Fibroblast of the aortic adventitia (primary cell): ENCODE data around the gene LEO1. TPM values are rescaled to one million over a fixed set of nuclear protein-coding genes. Genes with fewer than 3 reads are reported as not detected.

Source experiments
- DNase-seq: peaks from one replicate; pipeline ENCODE4 v3.0.0-alpha.2; 2010; ENCODE audit warnings: low read depth
- H3K4me3 ChIP-seq: 2 replicates; pipeline ENCODE4 v1.5.1; 2011; ENCODE audit warnings: low read depth, mild to moderate bottlenecking, control low read depth, low read length, moderate library complexity
- total RNA-seq: library from RNA; depleted of rRNA; stranded (reverse); fragments of >200 nt; gene quantifications from 2 replicates; pipeline ENCODE4 v1.2.3, GENCODE V29; 2012; ENCODE audit warnings: low replicate concordance
- TF ChIP-seq, protein P1 (sequence below): IDR thresholded peaks from 2 replicates; pipeline ENCODE4 v1.5.1; 2011; ENCODE audit warnings: mild to moderate bottlenecking, low read length, control low read depth, inconsistent platforms; ENCODE audit not compliant: insufficient read depth

LEO1 gene
- total RNA-seq, 1 donor = 21.3 TPM

DNA sequence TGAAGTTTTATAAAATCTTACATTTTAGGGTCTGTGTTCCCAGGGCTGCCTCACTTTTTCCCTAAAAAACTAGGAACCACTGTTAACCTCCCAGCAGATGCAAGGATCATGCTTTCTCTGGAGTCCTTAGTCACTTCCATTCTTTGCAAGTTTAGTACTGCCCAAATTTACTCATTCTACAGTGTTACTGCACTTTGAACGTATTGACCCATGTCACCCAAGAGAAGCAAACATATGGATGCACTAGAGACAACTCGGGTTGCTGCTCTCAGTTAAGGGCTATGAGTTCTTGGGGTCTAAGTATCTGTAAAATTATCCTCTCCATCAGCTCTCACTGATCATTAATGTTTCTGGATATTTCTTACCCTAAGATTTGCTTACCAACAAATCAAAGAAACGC, 59.0 kb downstream of the LEO1 start:
- no peak overlapping the region for H3K4me3 ChIP-seq
- TF ChIP-seq, protein P1, sequence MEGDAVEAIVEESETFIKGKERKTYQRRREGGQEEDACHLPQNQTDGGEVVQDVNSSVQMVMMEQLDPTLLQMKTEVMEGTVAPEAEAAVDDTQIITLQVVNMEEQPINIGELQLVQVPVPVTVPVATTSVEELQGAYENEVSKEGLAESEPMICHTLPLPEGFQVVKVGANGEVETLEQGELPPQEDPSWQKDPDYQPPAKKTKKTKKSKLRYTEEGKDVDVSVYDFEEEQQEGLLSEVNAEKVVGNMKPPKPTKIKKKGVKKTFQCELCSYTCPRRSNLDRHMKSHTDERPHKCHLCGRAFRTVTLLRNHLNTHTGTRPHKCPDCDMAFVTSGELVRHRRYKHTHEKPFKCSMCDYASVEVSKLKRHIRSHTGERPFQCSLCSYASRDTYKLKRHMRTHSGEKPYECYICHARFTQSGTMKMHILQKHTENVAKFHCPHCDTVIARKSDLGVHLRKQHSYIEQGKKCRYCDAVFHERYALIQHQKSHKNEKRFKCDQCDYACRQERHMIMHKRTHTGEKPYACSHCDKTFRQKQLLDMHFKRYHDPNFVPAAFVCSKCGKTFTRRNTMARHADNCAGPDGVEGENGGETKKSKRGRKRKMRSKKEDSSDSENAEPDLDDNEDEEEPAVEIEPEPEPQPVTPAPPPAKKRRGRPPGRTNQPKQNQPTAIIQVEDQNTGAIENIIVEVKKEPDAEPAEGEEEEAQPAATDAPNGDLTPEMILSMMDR = no peak
- DNase-seq = no peak

DNA sequence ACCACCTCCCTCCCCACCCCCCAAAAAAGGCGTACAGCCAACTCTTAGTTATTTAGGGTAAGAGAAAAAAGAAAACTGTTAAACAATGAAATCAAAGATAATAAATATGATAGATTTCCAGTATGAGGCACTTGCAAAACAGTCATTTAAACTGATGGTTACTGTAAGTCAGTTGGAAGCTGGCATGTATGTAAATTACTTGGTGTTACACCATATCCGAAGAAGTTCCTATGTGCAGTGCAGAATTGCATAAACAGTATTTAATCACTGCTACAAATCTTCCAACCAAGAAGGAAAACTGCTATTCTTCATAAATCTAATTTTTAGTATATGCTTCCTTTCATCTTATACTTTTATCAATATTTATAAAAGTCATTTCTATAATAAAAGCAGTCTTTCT, 62.0 kb downstream of the LEO1 start:
- DNase-seq = no peak
- H3K4me3 ChIP-seq = no peak overlapping the region
- TF ChIP-seq, protein P1 = no peak

DNA sequence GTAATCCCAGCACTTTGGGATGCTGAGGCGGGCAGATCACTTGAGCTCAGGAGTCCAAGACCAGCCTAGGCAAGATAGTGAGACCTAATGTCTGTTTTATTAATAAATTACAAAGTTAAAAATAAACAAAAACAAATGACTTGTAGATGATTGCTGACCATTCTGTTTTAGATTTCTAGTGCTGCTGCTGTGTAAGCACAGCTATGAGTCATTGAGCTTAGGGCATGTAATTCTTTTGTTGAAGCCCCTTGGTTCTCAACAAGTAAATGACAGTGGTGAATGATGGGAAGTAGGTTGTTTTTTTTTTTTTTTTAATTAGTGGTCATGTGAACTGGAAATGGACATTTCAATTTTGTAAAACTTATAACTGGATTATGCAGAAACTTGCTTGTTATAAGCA, 63.3 kb downstream of the LEO1 start:
- H3K4me3 ChIP-seq = no peak overlapping the region
- DNase-seq = no peak
- TF ChIP-seq, protein P1 = no peak

DNA sequence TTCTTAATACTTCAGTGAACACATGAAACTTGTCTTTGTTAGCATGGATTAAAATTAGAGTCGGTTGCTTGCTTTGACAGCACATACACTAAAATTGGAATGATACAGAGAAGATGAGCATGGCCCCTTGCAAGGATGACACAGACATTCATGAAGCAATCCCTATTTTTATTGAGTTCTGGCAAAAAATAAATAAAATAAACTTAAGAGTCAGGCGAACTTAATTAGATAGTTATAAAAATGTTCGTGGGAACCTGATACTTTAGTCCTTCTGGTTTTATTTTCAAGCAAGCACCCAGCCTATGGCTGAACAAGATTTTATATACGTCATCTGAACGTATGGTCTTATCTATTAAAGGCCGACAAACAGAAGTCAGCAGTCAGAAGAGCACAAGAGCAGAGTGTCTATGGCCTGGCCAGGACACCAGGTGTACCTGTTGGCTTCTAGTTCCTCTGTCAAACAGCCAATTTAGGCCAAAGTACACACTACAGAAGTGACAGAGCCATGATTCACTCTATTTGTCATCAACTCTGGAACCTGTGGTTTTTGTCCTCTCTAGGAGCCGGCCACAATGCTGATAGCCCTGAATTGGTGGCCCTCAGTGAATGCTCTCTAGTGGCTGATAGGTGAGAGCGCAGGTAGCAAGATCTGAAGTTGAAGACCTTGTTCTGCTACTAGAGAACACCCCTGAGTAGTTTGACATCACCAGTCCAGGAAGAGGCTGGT, 64.3 kb downstream of the LEO1 start:
- TF ChIP-seq, protein P1 = no peak
- no peak overlapping the region for H3K4me3 ChIP-seq
- no peak for DNase-seq

DNA sequence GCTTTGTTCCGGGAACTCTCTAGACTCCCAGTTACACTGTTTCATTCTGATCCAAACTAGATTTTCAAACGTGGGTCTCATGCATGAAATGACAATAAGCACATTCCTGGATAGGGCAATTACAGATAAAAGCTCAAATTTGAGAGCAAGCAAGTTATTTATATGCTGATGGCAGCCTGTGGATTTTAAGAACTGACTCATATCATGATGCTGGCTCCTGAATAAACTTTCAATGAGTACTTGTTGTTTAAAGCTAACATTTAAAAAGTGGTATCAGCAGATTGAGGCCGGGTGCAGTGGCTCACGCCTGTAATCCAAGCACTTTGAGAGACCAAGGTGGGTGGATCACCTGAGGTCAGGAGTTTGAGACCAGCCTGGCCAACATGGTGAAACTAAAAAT, 66.6 kb downstream of the LEO1 start:
- DNase-seq = no peak
- H3K4me3 ChIP-seq = no peak overlapping the region
- TF ChIP-seq, protein P1 = no peak

DNA sequence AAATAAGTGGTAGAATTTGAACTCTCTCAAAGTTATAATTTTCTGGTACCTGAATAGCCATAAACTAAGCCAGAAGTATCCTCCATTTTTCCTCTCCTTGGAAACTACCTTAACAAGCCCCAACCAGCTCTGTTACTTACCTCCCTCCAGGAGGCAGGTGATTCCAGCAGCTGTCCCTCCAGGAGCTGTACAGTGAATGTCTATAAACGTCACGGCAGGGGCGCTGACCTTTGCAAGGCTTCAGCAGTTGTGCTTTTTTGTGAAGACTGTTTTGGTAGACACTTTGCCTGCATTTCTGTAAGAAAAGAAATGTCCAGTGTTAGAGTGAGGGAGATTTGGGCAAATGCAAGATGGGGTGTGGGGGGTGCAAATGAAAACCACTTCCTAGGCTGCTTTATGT, 67.2 kb downstream of the LEO1 start:
- no peak overlapping the region for H3K4me3 ChIP-seq
- DNase-seq = no peak
- TF ChIP-seq, protein P1 = no peak

DNA sequence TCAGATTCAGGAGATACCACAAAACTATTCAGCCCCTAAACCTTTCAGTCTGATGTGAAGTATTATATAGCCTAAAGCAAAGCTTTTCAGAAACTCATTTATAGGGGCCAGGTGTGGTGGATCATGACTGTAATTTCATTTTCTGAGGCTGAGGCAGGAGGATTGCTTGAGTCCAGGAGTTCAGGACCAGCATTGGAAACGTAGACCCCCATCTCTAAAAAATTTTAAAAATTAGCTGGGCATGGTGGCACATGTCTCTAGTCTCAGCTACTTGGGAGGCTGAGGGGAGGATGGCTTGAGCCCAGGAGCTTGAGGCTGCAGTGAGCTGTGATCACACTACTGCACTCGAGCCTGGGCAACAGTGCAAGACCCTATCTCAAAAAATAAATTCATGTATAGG, 82.1 kb downstream of the LEO1 start:
- H3K4me3 ChIP-seq = no peak overlapping the region
- TF ChIP-seq, protein P1 = no peak
- DNase-seq = no peak
